Right lobe of liver (tissue), 4 donors: ENCODE results near the gene EPHX1.

ENCODE experiments used
- POLR2A ChIP-seq: fragments of 450-650 bp; IDR thresholded peaks from one replicate; pipeline ENCODE4 v1.6.1; 2017; ENCODE audit warnings: antibody characterized with exemption, mild to moderate bottlenecking
- TF ChIP-seq, protein P1 (sequence below), 4 donors: fragments of 200-600 bp in 3 of 4; fragments of 450-650 bp in 1 of 4; IDR thresholded peaks; one replicate each; pipeline versions ENCODE4 v1.5.1 to v1.8.0; 2016 to 2022; ENCODE audit warnings: antibody characterized with exemption in 4 of 4, mild to moderate bottlenecking in 2 of 4
- donor health status: DM: no; HTN: no; CAD: no.
- donor health status: DM: no; HTN: no; CAD: no.
- donor health status: DM: no; HTN: yes; CAD: no.

GRCh38 chr1:225879521-225880221 is 69.7 kb downstream of the EPHX1 start:
- TF ChIP-seq, protein P1, sequence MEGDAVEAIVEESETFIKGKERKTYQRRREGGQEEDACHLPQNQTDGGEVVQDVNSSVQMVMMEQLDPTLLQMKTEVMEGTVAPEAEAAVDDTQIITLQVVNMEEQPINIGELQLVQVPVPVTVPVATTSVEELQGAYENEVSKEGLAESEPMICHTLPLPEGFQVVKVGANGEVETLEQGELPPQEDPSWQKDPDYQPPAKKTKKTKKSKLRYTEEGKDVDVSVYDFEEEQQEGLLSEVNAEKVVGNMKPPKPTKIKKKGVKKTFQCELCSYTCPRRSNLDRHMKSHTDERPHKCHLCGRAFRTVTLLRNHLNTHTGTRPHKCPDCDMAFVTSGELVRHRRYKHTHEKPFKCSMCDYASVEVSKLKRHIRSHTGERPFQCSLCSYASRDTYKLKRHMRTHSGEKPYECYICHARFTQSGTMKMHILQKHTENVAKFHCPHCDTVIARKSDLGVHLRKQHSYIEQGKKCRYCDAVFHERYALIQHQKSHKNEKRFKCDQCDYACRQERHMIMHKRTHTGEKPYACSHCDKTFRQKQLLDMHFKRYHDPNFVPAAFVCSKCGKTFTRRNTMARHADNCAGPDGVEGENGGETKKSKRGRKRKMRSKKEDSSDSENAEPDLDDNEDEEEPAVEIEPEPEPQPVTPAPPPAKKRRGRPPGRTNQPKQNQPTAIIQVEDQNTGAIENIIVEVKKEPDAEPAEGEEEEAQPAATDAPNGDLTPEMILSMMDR (IDR thresholded peaks at IDR 0.05) = no peak
- no peak for TF ChIP-seq POLR2A
